ENCODE measurements around the gene RFWD3. TPM values are rescaled to one million over a fixed set of nuclear protein-coding genes. Genes with fewer than 3 reads are reported as not detected.

RFWD3 gene
- total RNA-seq, 1 donor from 2014 or later: 43.8 TPM

DNA sequence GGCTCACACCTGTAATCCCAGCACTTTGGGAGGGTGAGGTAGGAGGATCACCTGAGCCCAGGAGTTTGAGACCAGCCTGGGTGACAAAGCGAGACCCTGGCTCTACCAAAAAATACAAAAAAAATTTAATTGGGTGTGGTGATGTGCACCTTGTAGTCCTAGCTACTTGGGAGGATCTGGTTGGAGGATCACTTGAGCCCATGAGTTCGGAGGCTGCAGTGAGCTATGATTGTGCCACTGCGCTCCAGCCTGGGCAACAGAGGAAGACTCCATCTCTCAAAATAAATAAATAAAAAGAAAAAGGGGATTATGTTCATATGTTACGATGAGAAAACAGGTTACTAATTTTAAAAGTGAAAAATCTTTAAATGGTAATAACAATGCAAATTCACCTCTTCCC lies 33.0 kb upstream of the RFWD3 start:
- Mint-ChIP-seq H3K4me3 (ENCODE audit: unreplicated experiment) (peak overlapping the region; percentile 53), H3K27me3 (ENCODE audit: unreplicated experiment) (peaks cover 3% of the 10 kb centered on the region), H3K27ac (ENCODE audit: unreplicated experiment) (no peak overlapping the region), H3K4me1 (ENCODE audit: unreplicated experiment) (peaks cover 25% of the 10 kb centered on the region), H3K36me3 (ENCODE audit: low read depth, unreplicated experiment) (peaks cover 5% of the 10 kb centered on the region), H3K9me3 (ENCODE audit: unreplicated experiment) (no peaks in the 10 kb centered on the region)
- no peak for TF ChIP-seq CTCF (IDR thresholded peaks at IDR 0.05; ENCODE audit: unreplicated experiment)
- no peak for DNase-seq (ENCODE audit: low spot score)

- no peak for TF ChIP-seq CTCF (IDR thresholded peaks at IDR 0.05; ENCODE audit: unreplicated experiment)
- H3K36me3 Mint-ChIP-seq (ENCODE audit: low read depth, unreplicated experiment): peaks cover 9% of the 10 kb centered on the region
- peaks cover 25% of the 10 kb centered on the region for H3K4me1 Mint-ChIP-seq (ENCODE audit: unreplicated experiment)
- no peaks in the 10 kb centered on the region for H3K9me3 Mint-ChIP-seq (ENCODE audit: unreplicated experiment)
- no peak overlapping the region for H3K27ac Mint-ChIP-seq (ENCODE audit: unreplicated experiment)
- no peak overlapping the region for H3K4me3 Mint-ChIP-seq (ENCODE audit: unreplicated experiment)
- peaks cover 3% of the 10 kb centered on the region for H3K27me3 Mint-ChIP-seq (ENCODE audit: unreplicated experiment)
- DNase-seq (ENCODE audit: low spot score): no peak
These were observed 31.5 kb upstream of the RFWD3 start for GRCh38 chr16:74698222-74698621.

DNA sequence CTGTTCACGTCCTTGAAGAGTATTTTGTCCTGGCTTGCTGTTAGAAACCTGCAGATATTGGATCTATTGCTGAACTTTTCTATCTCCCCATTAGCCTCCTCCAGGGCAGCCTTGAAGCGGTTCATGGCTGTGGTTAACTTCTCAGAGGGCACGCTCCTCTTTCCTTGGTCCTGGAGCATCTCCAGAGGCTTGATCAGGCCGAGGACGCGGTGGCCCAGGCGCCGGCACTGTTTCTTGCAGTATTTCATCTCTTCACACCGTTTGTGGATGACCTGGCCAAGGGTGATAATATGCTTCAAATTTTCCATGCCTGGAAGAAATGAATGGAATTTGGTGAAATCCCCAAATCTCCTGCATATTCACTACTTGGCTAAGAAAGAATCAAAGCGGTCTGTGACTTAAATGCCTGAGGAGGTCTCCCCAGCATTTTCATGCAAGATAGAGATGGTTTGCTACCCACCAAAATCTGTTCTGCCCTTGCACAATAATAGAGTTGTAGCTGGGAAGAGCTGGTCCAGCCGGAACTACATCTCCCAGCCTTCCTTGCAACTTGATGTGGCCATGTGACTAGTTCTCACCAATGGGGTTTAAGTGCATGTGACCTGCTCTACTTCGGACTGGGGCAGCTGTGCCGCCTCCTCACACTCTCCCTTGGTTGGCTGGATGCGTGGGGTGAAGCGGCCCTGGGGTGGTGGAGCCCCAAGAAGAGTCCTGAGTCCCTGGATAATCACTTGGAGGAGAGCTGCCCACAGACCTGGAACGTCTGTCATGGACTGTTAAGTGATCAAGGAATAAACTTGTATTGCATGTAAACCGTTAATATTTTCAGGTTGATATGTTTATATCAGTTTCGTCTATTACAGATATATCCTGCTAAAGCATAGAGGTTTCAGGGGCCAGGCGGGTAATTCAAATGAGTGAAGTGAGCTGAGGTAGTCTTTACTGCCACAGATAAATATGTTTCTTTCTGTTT lies 29.1 kb upstream of the RFWD3 start:
- H3K9me3 Mint-ChIP-seq (ENCODE audit: unreplicated experiment): no peaks in the 10 kb centered on the region
- H3K4me3 Mint-ChIP-seq (ENCODE audit: unreplicated experiment): peak overlapping the region; percentile 86
- DNase-seq (ENCODE audit: low spot score): peak; percentile 71
- H3K36me3 Mint-ChIP-seq (ENCODE audit: low read depth, unreplicated experiment): peaks cover 21% of the 10 kb centered on the region
- peaks cover 20% of the 10 kb centered on the region for H3K4me1 Mint-ChIP-seq (ENCODE audit: unreplicated experiment)
- no peak for TF ChIP-seq CTCF (IDR thresholded peaks at IDR 0.05; ENCODE audit: unreplicated experiment)
- H3K27ac Mint-ChIP-seq (ENCODE audit: unreplicated experiment): peak overlapping the region; percentile 31
- H3K27me3 Mint-ChIP-seq (ENCODE audit: unreplicated experiment): no peaks in the 10 kb centered on the region

- Mint-ChIP-seq H3K27ac (ENCODE audit: unreplicated experiment) (no peak overlapping the region), H3K27me3 (ENCODE audit: unreplicated experiment) (no peaks in the 10 kb centered on the region), H3K36me3 (ENCODE audit: low read depth, unreplicated experiment) (peaks cover 30% of the 10 kb centered on the region), H3K4me1 (ENCODE audit: unreplicated experiment) (peaks cover 13% of the 10 kb centered on the region), H3K9me3 (ENCODE audit: unreplicated experiment) (no peaks in the 10 kb centered on the region), H3K4me3 (ENCODE audit: unreplicated experiment) (peak overlapping the region; percentile 37)
- no peak for DNase-seq (ENCODE audit: low spot score)
- no peak for TF ChIP-seq CTCF (IDR thresholded peaks at IDR 0.05; ENCODE audit: unreplicated experiment)
These were observed 24.6 kb upstream of the RFWD3 start for GRCh38 chr16:74691093-74691855.
